Astrocyte (in vitro differentiated cells and primary cell): ENCODE results near the gene FANCI. TPM values are rescaled to one million over a fixed set of nuclear protein-coding genes. Genes with fewer than 3 reads are reported as not detected.

ENCODE experiments used
- DNase-seq: peaks from one replicate; pipeline ENCODE4 v3.0.0-alpha.2; 2010; ENCODE audit warnings: low read depth
- FAIRE-seq: peaks from 2 replicates; lab custom pipeline; 2011; peaks lifted over from hg19 to GRCh38; lab: Jason Lieb, UNC
- H2AFZ ChIP-seq: 2 replicates; pipeline ENCODE4 v1.6.0; 2012; ENCODE audit warnings: low read depth, low read length, inconsistent platforms
- H3K27ac ChIP-seq: 2 replicates; pipeline ENCODE4 v1.5.1; 2011; ENCODE audit warnings: low read depth, low read length, inconsistent platforms
- H3K27me3 ChIP-seq: 2 replicates; pipeline ENCODE4 v1.6.0; 2011; ENCODE audit warnings: low read length, inconsistent platforms; ENCODE audit not compliant: insufficient read depth
- H3K36me3 ChIP-seq: 2 replicates; pipeline ENCODE4 v1.5.1; 2011; ENCODE audit warnings: low read length, inconsistent platforms; ENCODE audit not compliant: insufficient read depth
- H3K4me1 ChIP-seq: 2 replicates; pipeline ENCODE4 v1.5.1; 2011; ENCODE audit warnings: low read length, inconsistent platforms; ENCODE audit not compliant: insufficient read depth
- H3K4me2 ChIP-seq: 2 replicates; pipeline ENCODE4 v1.6.0; 2012; ENCODE audit warnings: low read length, inconsistent platforms
- H3K4me3 ChIP-seq: 2 replicates; pipeline ENCODE4 v1.5.1; 2011; ENCODE audit warnings: low read depth, mild to moderate bottlenecking, low read length, inconsistent platforms; ENCODE audit not compliant: insufficient read depth
- H3K79me2 ChIP-seq: 2 replicates; pipeline ENCODE4 v1.6.0; 2012; ENCODE audit warnings: mild to moderate bottlenecking, low read length, inconsistent platforms; ENCODE audit not compliant: insufficient read depth
- H3K9ac ChIP-seq: 2 replicates; pipeline ENCODE4 v1.6.0; 2012; ENCODE audit warnings: mild to moderate bottlenecking, low read length, inconsistent platforms
- H3K9me3 ChIP-seq: 2 replicates; pipeline ENCODE4 v1.5.1; 2012; ENCODE audit warnings: low read depth, mild to moderate bottlenecking, low read length, inconsistent platforms; ENCODE audit not compliant: insufficient read depth
- H4K20me1 ChIP-seq: 2 replicates; pipeline ENCODE4 v1.6.0; 2012; ENCODE audit warnings: low read length, inconsistent platforms; ENCODE audit not compliant: insufficient read depth
- H3K27ac Mint-ChIP-seq: one replicate; pipeline ENCODE4 v1.8.0; 2021; ENCODE audit warnings: mild to moderate bottlenecking, mixed read lengths; ENCODE audit not compliant: unreplicated experiment
- H3K27me3 Mint-ChIP-seq: one replicate; pipeline ENCODE4 v1.8.0; 2021; ENCODE audit warnings: low read depth, mixed read lengths; ENCODE audit not compliant: unreplicated experiment
- H3K36me3 Mint-ChIP-seq: one replicate; pipeline ENCODE4 v1.8.0; 2021; ENCODE audit warnings: low read depth, mixed read lengths; ENCODE audit not compliant: unreplicated experiment
- H3K4me1 Mint-ChIP-seq: one replicate; pipeline ENCODE4 v1.8.0; 2021; ENCODE audit warnings: low read depth, mixed read lengths; ENCODE audit not compliant: unreplicated experiment
- H3K4me3 Mint-ChIP-seq: one replicate; pipeline ENCODE4 v1.8.0; 2021; ENCODE audit warnings: mild to moderate bottlenecking, moderate library complexity, mixed read lengths; ENCODE audit not compliant: unreplicated experiment
- H3K9me3 Mint-ChIP-seq: one replicate; pipeline ENCODE4 v1.8.0; 2021; ENCODE audit warnings: mild to moderate bottlenecking, mixed read lengths; ENCODE audit not compliant: unreplicated experiment
- EZH2 ChIP-seq: IDR thresholded peaks from 2 replicates; pipeline ENCODE4 v1.6.1; 2012; ENCODE audit warnings: mild to moderate bottlenecking, low read length, inconsistent platforms; ENCODE audit not compliant: insufficient read depth
- total RNA-seq: library from RNA; stranded (reverse); gene quantifications from 2 replicates; pipeline ENCODE4 v1.2.1, GENCODE V29; 2021
- TF ChIP-seq, protein P1 (sequence below): IDR thresholded peaks from 2 replicates; pipeline ENCODE4 v1.5.1; 2011; ENCODE audit warnings: low read depth, mild to moderate bottlenecking, inconsistent platforms, low read length, moderate library complexity; ENCODE audit not compliant: insufficient read depth

FANCI gene
- total RNA-seq, 1 donor from 2014 or later, result 10.6 TPM

GRCh38 chr15:89217686-89218376, 25.9 kb upstream of the FANCI start:
- Histone ChIP-seq H4K20me1 (no peaks in the 10 kb centered on the region), H3K36me3 (no peaks in the 10 kb centered on the region), H3K9ac (no peak overlapping the region), H3K27ac (no peak overlapping the region), H3K9me3 (no peaks in the 10 kb centered on the region), H3K4me2 (no peak overlapping the region), H3K4me1 (peaks cover 4% of the 10 kb centered on the region), H3K79me2 (no peaks in the 10 kb centered on the region), H3K4me3 (no peak overlapping the region), H3K27me3 (peaks cover 4% of the 10 kb centered on the region), H2AFZ (no peak overlapping the region)
- Mint-ChIP-seq H3K4me1 (no peaks in the 10 kb centered on the region), H3K27ac (no peak overlapping the region), H3K36me3 (no peaks in the 10 kb centered on the region), H3K9me3 (no peaks in the 10 kb centered on the region), H3K27me3 (peaks cover 22% of the 10 kb centered on the region), H3K4me3 (no peak overlapping the region)
- DNase-seq (no peak), FAIRE-seq (no peak)
- TF ChIP-seq, protein P1, sequence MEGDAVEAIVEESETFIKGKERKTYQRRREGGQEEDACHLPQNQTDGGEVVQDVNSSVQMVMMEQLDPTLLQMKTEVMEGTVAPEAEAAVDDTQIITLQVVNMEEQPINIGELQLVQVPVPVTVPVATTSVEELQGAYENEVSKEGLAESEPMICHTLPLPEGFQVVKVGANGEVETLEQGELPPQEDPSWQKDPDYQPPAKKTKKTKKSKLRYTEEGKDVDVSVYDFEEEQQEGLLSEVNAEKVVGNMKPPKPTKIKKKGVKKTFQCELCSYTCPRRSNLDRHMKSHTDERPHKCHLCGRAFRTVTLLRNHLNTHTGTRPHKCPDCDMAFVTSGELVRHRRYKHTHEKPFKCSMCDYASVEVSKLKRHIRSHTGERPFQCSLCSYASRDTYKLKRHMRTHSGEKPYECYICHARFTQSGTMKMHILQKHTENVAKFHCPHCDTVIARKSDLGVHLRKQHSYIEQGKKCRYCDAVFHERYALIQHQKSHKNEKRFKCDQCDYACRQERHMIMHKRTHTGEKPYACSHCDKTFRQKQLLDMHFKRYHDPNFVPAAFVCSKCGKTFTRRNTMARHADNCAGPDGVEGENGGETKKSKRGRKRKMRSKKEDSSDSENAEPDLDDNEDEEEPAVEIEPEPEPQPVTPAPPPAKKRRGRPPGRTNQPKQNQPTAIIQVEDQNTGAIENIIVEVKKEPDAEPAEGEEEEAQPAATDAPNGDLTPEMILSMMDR, result no peak
- no peak for TF ChIP-seq EZH2

DNA sequence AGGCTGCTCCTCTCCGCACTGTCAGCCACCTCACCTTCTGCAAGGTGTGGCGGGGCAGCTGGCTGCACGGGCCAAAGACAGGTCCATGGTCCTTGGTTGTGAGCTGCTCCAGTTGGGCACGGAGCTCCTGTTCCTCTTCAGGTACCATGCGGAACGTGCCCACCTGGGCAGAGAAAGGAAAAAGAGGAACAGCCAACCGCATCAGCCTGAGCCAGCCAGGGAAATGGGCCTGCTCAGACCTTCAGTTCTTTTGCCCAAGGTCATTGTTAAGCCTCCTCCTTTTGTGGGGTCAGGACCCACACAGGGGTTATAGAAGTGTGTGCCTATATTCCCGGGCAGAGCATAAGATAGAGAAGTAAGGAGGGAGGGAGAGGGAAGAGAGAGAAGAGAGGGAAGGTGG, 25.2 kb upstream of the FANCI start:
- H3K4me2 ChIP-seq, result no peak overlapping the region
- no peak for TF ChIP-seq EZH2
- TF ChIP-seq, protein P1, result no peak

GRCh38 chr15:89221543-89221942, 22.2 kb upstream of the FANCI start, which contains the start of gene RLBP1:
Gene RLBP1, minus strand, starts transcription at chr15:89221579. Its CDS starts 2,604 bp downstream, at chr15:89218975.
- H3K79me2 ChIP-seq, result no peaks in the 10 kb centered on the region
- H3K4me3 Mint-ChIP-seq, result no peak within 1 kb of the TSS
- H3K36me3 Mint-ChIP-seq, result no peaks in the 10 kb centered on the region
- peaks cover 4% of the 10 kb centered on the region for H3K27me3 ChIP-seq
- TF ChIP-seq EZH2, result no peak
- TF ChIP-seq, protein P1, result no peak
- H3K36me3 ChIP-seq, result no peaks in the 10 kb centered on the region
- no peak within 1 kb of the TSS for H3K27ac Mint-ChIP-seq
- no peak within 1 kb of the TSS for H3K4me3 ChIP-seq
- H3K9me3 Mint-ChIP-seq, result no peaks in the 10 kb centered on the region
- peak within 1 kb of the TSS; percentile 48 for H3K4me2 ChIP-seq
- H3K9ac ChIP-seq, result no peak within 1 kb of the TSS
- no peaks in the 10 kb centered on the region for H4K20me1 ChIP-seq
- H3K27me3 Mint-ChIP-seq, result peaks cover 14% of the 10 kb centered on the region
- H2AFZ ChIP-seq, result peak within 1 kb of the TSS; percentile 47
- peaks cover 4% of the 10 kb centered on the region for H3K4me1 ChIP-seq
- H3K4me1 Mint-ChIP-seq, result no peaks in the 10 kb centered on the region
- DNase-seq (peak; percentile 9), FAIRE-seq (no peak)
- no peak within 1 kb of the TSS for H3K27ac ChIP-seq
- no peaks in the 10 kb centered on the region for H3K9me3 ChIP-seq

More for the DNA sequence above, 25.2 kb upstream of the FANCI start:
- no peaks in the 10 kb centered on the region for H3K9me3 ChIP-seq
- no peak overlapping the region for H3K9ac ChIP-seq
- Mint-ChIP-seq H3K27me3 (peaks cover 22% of the 10 kb centered on the region), H3K4me1 (no peaks in the 10 kb centered on the region), H3K36me3 (no peaks in the 10 kb centered on the region), H3K9me3 (no peaks in the 10 kb centered on the region), H3K4me3 (no peak overlapping the region), H3K27ac (no peak overlapping the region)
- no peak overlapping the region for H3K4me3 ChIP-seq
- FAIRE-seq (no peak), DNase-seq (no peak)
- H3K27ac ChIP-seq, result no peak overlapping the region
- H2AFZ ChIP-seq, result no peak overlapping the region
- H3K4me1 ChIP-seq, result peaks cover 4% of the 10 kb centered on the region
- no peaks in the 10 kb centered on the region for H3K36me3 ChIP-seq
- no peaks in the 10 kb centered on the region for H4K20me1 ChIP-seq
- no peaks in the 10 kb centered on the region for H3K79me2 ChIP-seq
- peaks cover 4% of the 10 kb centered on the region for H3K27me3 ChIP-seq
